HepG2 (cell line): ENCODE results near the gene CELF2. TPM values are rescaled to one million over a fixed set of nuclear protein-coding genes. Genes with fewer than 3 reads are reported as not detected.

Source experiments
- ATAC-seq: fragments of 200-7000 bp; cut with Tn5 transposase; 3 replicates; pipeline ENCODE4 v1.9.1; 2020; ENCODE audit warnings: mild to moderate bottlenecking, moderate library complexity
- BruUV-seq: library from RNA; stranded (reverse); fragments of 400-500 nt; replicated peaks from 2 replicates; lab custom pipeline; 2021; lab: Mats Ljungman, UMichigan
- CTCF ChIA-PET: fragments of 300-600 bp; formaldehyde crosslinking; extraction: SDS; loops from one replicate; lab custom pipeline; 2021; ENCODE audit warnings: low total read pairs, inconsistent platforms, low intra/inter-chr PET ratio; lab: Yijun Ruan, JAX
- POLR2A ChIA-PET: fragments of 350-600 bp; sonication (Branson Sonifier 250); formaldehyde crosslinking; loops from one replicate; lab custom pipeline; 2020; ENCODE audit warnings: antibody characterized with exemption, inconsistent platforms; lab: Yijun Ruan, JAX
- DNase-seq: peaks from one replicate; pipeline ENCODE4 v3.0.0-alpha.2; 2015; ENCODE audit warnings: low spot score
- FAIRE-seq: peaks from 3 replicates; lab custom pipeline; 2011; peaks lifted over from hg19 to GRCh38; lab: Jason Lieb, UNC
- H2AFZ ChIP-seq: one replicate; pipeline ENCODE4 v1.6.1; 2011; ENCODE audit warnings: low read length, inconsistent platforms
- H3K27ac ChIP-seq: fragments of 300-600 bp; 3 replicates; pipeline ENCODE4 v1.8.0; 2011; ENCODE audit warnings: mixed run types, mild to moderate bottlenecking, mixed read lengths, low read length, inconsistent platforms; ENCODE audit not compliant: insufficient read depth; ENCODE audit errors: extremely low read length
- H3K27me3 ChIP-seq, 2 experiments: fragments of 200-600 bp in 1 of 2; 2 replicates in 1 of 2; 3 replicates in 1 of 2; pipeline versions ENCODE4 v1.6.0 to v1.8.0; 2011; ENCODE audit warnings: low read length in 2 of 2, mild to moderate bottlenecking in 2 of 2, moderate library complexity in 2 of 2, inconsistent platforms in 1 of 2; ENCODE audit not compliant: insufficient read depth in 2 of 2, control insufficient read depth in 1 of 2
- H3K36me3 ChIP-seq, 2 experiments: fragments of 200-600 bp in 1 of 2; replicated peaks in 1 of 2; 2 replicates in 1 of 2; 3 replicates in 1 of 2; pipeline versions ENCODE4 v1.5.1 to v1.8.0; 2011; ENCODE audit warnings: low read length in 2 of 2, inconsistent platforms in 1 of 2; ENCODE audit not compliant: insufficient read depth in 2 of 2, control insufficient read depth in 1 of 2
- H3K4me1 ChIP-seq: 2 replicates; pipeline ENCODE4 v1.5.1; 2012; ENCODE audit warnings: low read length, inconsistent platforms; ENCODE audit not compliant: insufficient read depth
- H3K4me2 ChIP-seq: 2 replicates; pipeline ENCODE4 v1.6.0; 2011; ENCODE audit warnings: low read depth, low read length, inconsistent platforms
- H3K4me3 ChIP-seq, 3 experiments: fragments of 200-600 bp in 1 of 3; sonication (generic), shearing (Covaris generic) in 1 of 3; replicated peaks in 1 of 3; 2 replicates each; pipeline ENCODE4 v1.5.1; 2011 to 2016; ENCODE audit warnings: low read length in 3 of 3, inconsistent platforms in 2 of 3, low read depth in 2 of 3, mild to moderate bottlenecking in 2 of 3, control low read depth in 1 of 3, mixed read lengths in 1 of 3; ENCODE audit not compliant: insufficient read depth in 1 of 3
- H3K79me2 ChIP-seq: one replicate; pipeline ENCODE4 v1.6.1; 2011; ENCODE audit warnings: low read length, inconsistent platforms; ENCODE audit not compliant: insufficient read depth
- H3K9ac ChIP-seq: 2 replicates; pipeline ENCODE4 v1.6.0; 2011; ENCODE audit warnings: mild to moderate bottlenecking, low read depth, low read length, inconsistent platforms; ENCODE audit not compliant: insufficient read depth
- H3K9me3 ChIP-seq: 2 replicates; pipeline ENCODE4 v1.5.1; 2012; ENCODE audit warnings: mild to moderate bottlenecking, low read length
- H4K20me1 ChIP-seq: 2 replicates; pipeline ENCODE4 v1.6.0; 2011; ENCODE audit warnings: inconsistent platforms, mild to moderate bottlenecking, low read length, moderate library complexity; ENCODE audit not compliant: insufficient read depth
- ATM ChIP-seq: fragments of 450-650 bp; IDR thresholded peaks from 2 replicates; pipeline ENCODE4 v1.7.1; 2017; ENCODE audit warnings: mild to moderate bottlenecking, borderline replicate concordance
- BRCA1 ChIP-seq: sonication (generic); formaldehyde crosslinking; IDR thresholded peaks from 2 replicates; pipeline ENCODE4 v1.4.0; 2020; ENCODE audit warnings: missing genetic modification reagents
- FIP1L1 ChIP-seq: fragments of 200-400 bp; formaldehyde crosslinking; IDR thresholded peaks from 2 replicates; pipeline ENCODE4 v1.6.1; 2018; ENCODE audit warnings: low read depth, mild to moderate bottlenecking, low read length, moderate library complexity, borderline replicate concordance; ENCODE audit not compliant: insufficient read depth
- MXD4 ChIP-seq: IDR thresholded peaks from 2 replicates; pipeline ENCODE4 v1.6.1; 2016; ENCODE audit warnings: mild to moderate bottlenecking, missing biosample characterization, missing genetic modification reagents
- MYC ChIP-seq: sonication (generic); formaldehyde crosslinking; IDR thresholded peaks from 2 replicates; pipeline ENCODE4 v1.9.0; 2021; ENCODE audit warnings: missing genetic modification reagents, borderline replicate concordance
- RXRB ChIP-seq: IDR thresholded peaks from 2 replicates; pipeline ENCODE4 v1.6.1; 2016; ENCODE audit warnings: borderline replicate concordance, missing genetic modification reagents, missing compliant biosample characterization
- SNRNP70 ChIP-seq: fragments of 200-400 bp; formaldehyde crosslinking; IDR thresholded peaks from 2 replicates; pipeline ENCODE4 v1.6.1; 2017; ENCODE audit warnings: mild to moderate bottlenecking, low read depth, low read length, moderate library complexity
- SP140L ChIP-seq: sonication (generic); formaldehyde crosslinking; IDR thresholded peaks from 2 replicates; pipeline ENCODE4 v1.4.0; 2020; ENCODE audit warnings: missing genetic modification reagents, borderline replicate concordance
- STAT5B ChIP-seq: sonication (generic); formaldehyde crosslinking; IDR thresholded peaks from 2 replicates; pipeline ENCODE4 v1.4.0; 2020; ENCODE audit warnings: missing genetic modification reagents
- SYNCRIP ChIP-seq: fragments of 200-400 bp; formaldehyde crosslinking; IDR thresholded peaks from 2 replicates; pipeline ENCODE4 v1.6.1; 2018; ENCODE audit warnings: mild to moderate bottlenecking, low read depth, low read length; ENCODE audit not compliant: insufficient read depth
- TAF1 ChIP-seq: sonication (generic); formaldehyde crosslinking; IDR thresholded peaks from 2 replicates; pipeline ENCODE4 v1.4.0; 2020; ENCODE audit warnings: missing genetic modification reagents
- ZKSCAN5 ChIP-seq: sonication (generic); formaldehyde crosslinking; IDR thresholded peaks from 2 replicates; pipeline ENCODE4 v1.5.1; 2020; ENCODE audit warnings: mild to moderate bottlenecking, missing genetic modification reagents
- ZNF343 ChIP-seq: sonication (generic); formaldehyde crosslinking; IDR thresholded peaks from 2 replicates; pipeline ENCODE4 v1.4.0; 2020; ENCODE audit warnings: mild to moderate bottlenecking, missing genetic modification reagents
- ZNF607 ChIP-seq: sonication (generic); formaldehyde crosslinking; IDR thresholded peaks from 2 replicates; pipeline ENCODE4 v1.5.1; 2020; ENCODE audit warnings: missing genetic modification reagents, mild to moderate bottlenecking, borderline replicate concordance
- WGBS: methylation state at CpG from one replicate; pipeline ENCODE4 v1.1.6; 2017; ENCODE audit warnings: low lambda C conversion rate; 5-methylcytosine and 5-hydroxymethylcytosine counted together
- in situ Hi-C: cut with HindIII; loops from 2 replicates; pipeline ENCODE4 v1.10.0; 2017; ENCODE audit warnings: low pct_unique_long_range_greater_than_20kb; ENCODE audit not compliant: extremely low pct_ligation_motif_present
- intact Hi-C: fragments of 100-400 bp; cut with micrococcal nuclease; formaldehyde crosslinking; loops from one replicate; pipeline ENCODE4 v1.10.0; 2022; ENCODE audit not compliant: unreplicated experiment
- polyA plus RNA-seq, 8 experiments: library from polyadenylated mRNA; depleted of rRNA in 3 of 8; stranded (reverse) in 7 of 8; unstranded in 1 of 8; fragments of >200 nt; fragmentation: Illumina TruSeq in 4 of 8; extraction: Trizol in 4 of 8; gene quantifications; 2 replicates each; pipeline versions ENCODE4 v1.2.1 to v1.2.3, GENCODE V29; 2011 to 2016; ENCODE audit warnings: low read depth in 4 of 8, missing spikeins in 1 of 8, mixed read lengths in 1 of 8; ENCODE audit not compliant: insufficient read depth in 1 of 8
- total RNA-seq, 5 experiments: library from RNA; depleted of rRNA; stranded (reverse); fragments of >200 nt; fragmentation: Illumina TruSeq; extraction: Trizol; gene quantifications; 2 replicates each; pipeline ENCODE4 v1.2.3, GENCODE V29; 2016; ENCODE audit warnings: low read depth in 1 of 5
- TF ChIP-seq, protein P1 (sequence below): sonication (generic); formaldehyde crosslinking; conservative IDR thresholded peaks from 2 replicates; pipeline ENCODE4 v1.8.0; 2022; ENCODE audit warnings: low read depth, missing genetic modification reagents
- TF ChIP-seq, protein P2 (sequence below): IDR thresholded peaks from 2 replicates; pipeline ENCODE4 v1.6.1; 2012; ENCODE audit warnings: low read length, improper control_type of control experiment

The CELF2 gene
- total and polyA plus RNA-seq, 2 of the 13 experiments (the other 11 are each of a cell fraction or from before 2014, with no cell fraction given): not detected

DNA sequence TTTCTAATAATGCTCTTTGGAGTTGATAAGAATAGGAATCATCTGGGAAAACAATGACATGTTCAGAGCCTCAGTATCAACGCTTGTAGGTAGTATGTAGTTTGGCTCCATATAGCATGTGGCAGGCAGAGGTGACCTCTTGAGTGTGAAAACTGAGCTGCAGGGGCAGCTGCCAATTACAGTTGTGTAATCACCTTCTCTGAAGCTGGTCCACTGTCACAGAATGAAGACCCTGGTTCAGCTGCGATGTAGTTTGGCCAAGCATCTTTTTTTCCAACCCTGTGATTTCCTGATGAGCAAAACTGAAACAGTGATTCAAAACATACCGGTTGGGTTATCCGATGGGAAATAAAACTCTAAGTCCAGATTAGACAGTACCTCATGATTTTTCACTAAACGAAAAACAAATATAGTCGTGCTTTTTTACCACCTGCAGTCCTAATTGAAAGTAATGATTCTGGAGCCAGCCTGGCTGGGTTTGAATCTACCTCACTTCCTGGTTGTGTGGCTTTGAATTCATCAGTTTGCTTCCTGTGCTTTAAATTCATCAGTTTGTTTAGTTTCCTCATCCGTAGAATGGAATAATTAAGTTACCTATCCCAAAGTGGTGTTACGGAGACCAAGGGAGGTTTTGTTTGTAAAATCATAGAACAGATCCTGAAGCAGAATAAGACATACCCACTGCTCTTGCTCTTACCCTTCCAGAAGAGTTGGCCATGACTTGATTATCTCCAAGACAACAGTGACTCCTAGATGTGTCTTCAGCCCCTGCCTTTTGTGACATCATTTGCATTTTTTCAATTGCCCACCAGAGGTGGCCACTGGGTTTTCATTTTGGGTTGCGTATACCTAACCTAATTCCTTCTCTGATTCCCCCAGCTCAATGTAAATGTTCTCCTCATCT, 87.4 kb downstream of the CELF2 start (continued):
- TF ChIP-seq, protein P1, sequence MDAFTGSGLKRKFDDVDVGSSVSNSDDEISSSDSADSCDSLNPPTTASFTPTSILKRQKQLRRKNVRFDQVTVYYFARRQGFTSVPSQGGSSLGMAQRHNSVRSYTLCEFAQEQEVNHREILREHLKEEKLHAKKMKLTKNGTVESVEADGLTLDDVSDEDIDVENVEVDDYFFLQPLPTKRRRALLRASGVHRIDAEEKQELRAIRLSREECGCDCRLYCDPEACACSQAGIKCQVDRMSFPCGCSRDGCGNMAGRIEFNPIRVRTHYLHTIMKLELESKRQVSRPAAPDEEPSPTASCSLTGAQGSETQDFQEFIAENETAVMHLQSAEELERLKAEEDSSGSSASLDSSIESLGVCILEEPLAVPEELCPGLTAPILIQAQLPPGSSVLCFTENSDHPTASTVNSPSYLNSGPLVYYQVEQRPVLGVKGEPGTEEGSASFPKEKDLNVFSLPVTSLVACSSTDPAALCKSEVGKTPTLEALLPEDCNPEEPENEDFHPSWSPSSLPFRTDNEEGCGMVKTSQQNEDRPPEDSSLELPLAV (CRISPR knock-in tag): no peak

DNA sequence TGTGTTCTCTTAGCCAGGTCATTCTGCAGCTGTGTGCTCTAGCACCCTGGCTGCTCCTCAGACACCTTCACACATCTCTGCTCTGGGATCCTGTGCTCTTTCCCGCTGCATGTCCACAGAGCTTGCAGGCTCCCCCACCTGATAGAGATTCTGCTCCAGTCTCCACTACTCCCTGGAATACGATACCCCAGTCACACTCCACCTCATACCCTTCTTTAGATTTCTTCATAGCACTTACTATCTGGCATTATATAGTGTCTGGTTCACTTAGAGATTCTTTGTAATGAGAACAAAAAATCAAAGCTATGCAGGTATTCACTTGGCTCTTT, 88.0 kb downstream of the CELF2 start:
- H4K20me1 ChIP-seq: no peaks in the 10 kb centered on the region
- no peak for FAIRE-seq
- H3K4me3 ChIP-seq: no peak overlapping the region
- no peaks in the 10 kb centered on the region for H3K79me2 ChIP-seq
- H3K4me2 ChIP-seq: no peak overlapping the region
- no peaks in the 10 kb centered on the region for H3K9me3 ChIP-seq
- BruUV-seq: no TSS peak
- peaks cover 0 to 3% of the 10 kb centered on the region in 2 experiments; a peak in 1 of 5 replicates for H3K27me3 ChIP-seq
- in situ Hi-C loops: no loop called here
- no peaks in the 10 kb centered on the region for H3K4me1 ChIP-seq
- intact Hi-C loops: no loop called here
- ChIA-PET POLR2A (no interaction called here), CTCF (no interaction called here)
- H3K36me3 ChIP-seq: no peaks in the 10 kb centered on the region
- DNase-seq: no peak
- 22% methylated on average over 2 of the region's 2 CpGs for WGBS
- H2AFZ ChIP-seq: no peak overlapping the region
- no peak for ATAC-seq
- H3K27ac ChIP-seq: no peak overlapping the region
- no peak overlapping the region for H3K9ac ChIP-seq
- TF ChIP-seq ZNF607 (CRISPR knock-in tag) (no peak), ZNF343 (CRISPR knock-in tag) (no peak), FIP1L1 (no peak), SP140L (CRISPR knock-in tag) (no peak), MYC (CRISPR knock-in tag) (no peak), SYNCRIP (no peak), SNRNP70 (no peak), TAF1 (CRISPR knock-in tag) (no peak), ATM (no peak), MXD4 (CRISPR knock-in tag) (no peak), ZKSCAN5 (CRISPR knock-in tag) (no peak), STAT5B (CRISPR knock-in tag) (no peak), RXRB (CRISPR knock-in tag) (no peak), BRCA1 (CRISPR knock-in tag) (no peak)
- TF ChIP-seq, protein P2, sequence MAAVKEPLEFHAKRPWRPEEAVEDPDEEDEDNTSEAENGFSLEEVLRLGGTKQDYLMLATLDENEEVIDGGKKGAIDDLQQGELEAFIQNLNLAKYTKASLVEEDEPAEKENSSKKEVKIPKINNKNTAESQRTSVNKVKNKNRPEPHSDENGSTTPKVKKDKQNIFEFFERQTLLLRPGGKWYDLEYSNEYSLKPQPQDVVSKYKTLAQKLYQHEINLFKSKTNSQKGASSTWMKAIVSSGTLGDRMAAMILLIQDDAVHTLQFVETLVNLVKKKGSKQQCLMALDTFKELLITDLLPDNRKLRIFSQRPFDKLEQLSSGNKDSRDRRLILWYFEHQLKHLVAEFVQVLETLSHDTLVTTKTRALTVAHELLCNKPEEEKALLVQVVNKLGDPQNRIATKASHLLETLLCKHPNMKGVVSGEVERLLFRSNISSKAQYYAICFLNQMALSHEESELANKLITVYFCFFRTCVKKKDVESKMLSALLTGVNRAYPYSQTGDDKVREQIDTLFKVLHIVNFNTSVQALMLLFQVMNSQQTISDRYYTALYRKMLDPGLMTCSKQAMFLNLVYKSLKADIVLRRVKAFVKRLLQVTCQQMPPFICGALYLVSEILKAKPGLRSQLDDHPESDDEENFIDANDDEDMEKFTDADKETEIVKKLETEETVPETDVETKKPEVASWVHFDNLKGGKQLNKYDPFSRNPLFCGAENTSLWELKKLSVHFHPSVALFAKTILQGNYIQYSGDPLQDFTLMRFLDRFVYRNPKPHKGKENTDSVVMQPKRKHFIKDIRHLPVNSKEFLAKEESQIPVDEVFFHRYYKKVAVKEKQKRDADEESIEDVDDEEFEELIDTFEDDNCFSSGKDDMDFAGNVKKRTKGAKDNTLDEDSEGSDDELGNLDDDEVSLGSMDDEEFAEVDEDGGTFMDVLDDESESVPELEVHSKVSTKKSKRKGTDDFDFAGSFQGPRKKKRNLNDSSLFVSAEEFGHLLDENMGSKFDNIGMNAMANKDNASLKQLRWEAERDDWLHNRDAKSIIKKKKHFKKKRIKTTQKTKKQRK: no peak
